HepG2 (cell line): ENCODE data around the gene RSF1. TPM values are rescaled to one million over a fixed set of nuclear protein-coding genes. Genes with fewer than 3 reads are reported as not detected.

Experiments
- CBFB ChIP-seq: sonication (generic); formaldehyde crosslinking; IDR thresholded peaks from 2 replicates; pipeline ENCODE4 v1.4.0; 2020; ENCODE audit warnings: missing genetic modification reagents
- CCDC6 ChIP-seq: sonication (generic); formaldehyde crosslinking; IDR thresholded peaks from 2 replicates; pipeline ENCODE4 v1.8.1; 2022; ENCODE audit warnings: mild to moderate bottlenecking, missing genetic modification reagents, moderate library complexity
- DPF2 ChIP-seq: sonication (generic); formaldehyde crosslinking; IDR thresholded peaks from 2 replicates; pipeline ENCODE4 v1.4.0; 2020; ENCODE audit warnings: mild to moderate bottlenecking, low read depth, missing genetic modification reagents, borderline replicate concordance
- FOXP1 ChIP-seq, 2 experiments: fragments of 450-650 bp in 1 of 2; IDR thresholded peaks; 2 replicates each; pipeline ENCODE4 v1.6.1; 2017 to 2018; ENCODE audit warnings: antibody characterized with exemption in 1 of 2
- GPBP1L1 ChIP-seq: sonication (generic); formaldehyde crosslinking; IDR thresholded peaks from 2 replicates; pipeline ENCODE4 v1.5.0; 2020; ENCODE audit warnings: mild to moderate bottlenecking, missing genetic modification reagents
- GTF2F1 ChIP-seq: fragments of 150-350 bp; IDR thresholded peaks from 2 replicates; pipeline ENCODE4 v1.6.1; 2014; ENCODE audit warnings: low read length
- ISL2 ChIP-seq: sonication (generic); formaldehyde crosslinking; IDR thresholded peaks from 2 replicates; pipeline ENCODE4 v1.5.0; 2020; ENCODE audit warnings: missing genetic modification reagents
- KDM3A ChIP-seq: IDR thresholded peaks from 2 replicates; pipeline ENCODE4 v1.6.1; 2018; ENCODE audit warnings: low read depth, missing compliant biosample characterization
- NCOR1 ChIP-seq: fragments of 200-600 bp; sonication (generic); IDR thresholded peaks from 2 replicates; pipeline ENCODE4 v1.7.0; 2017; ENCODE audit warnings: antibody characterized with exemption, low read length, borderline replicate concordance
- NR2C2 ChIP-seq: sonication (generic); formaldehyde crosslinking; IDR thresholded peaks from 2 replicates; pipeline ENCODE4 v1.4.0; 2020; ENCODE audit warnings: missing genetic modification reagents, mild to moderate bottlenecking, moderate library complexity, borderline replicate concordance
- NR3C1 ChIP-seq: sonication (generic); formaldehyde crosslinking; IDR thresholded peaks from 2 replicates; pipeline ENCODE4 v1.4.0; 2020; ENCODE audit warnings: missing genetic modification reagents
- ONECUT2 ChIP-seq: sonication (generic); formaldehyde crosslinking; IDR thresholded peaks from 2 replicates; pipeline ENCODE4 v1.4.0; 2020; ENCODE audit warnings: missing genetic modification reagents
- REL ChIP-seq: sonication (generic); formaldehyde crosslinking; conservative IDR thresholded peaks from 2 replicates; pipeline ENCODE4 v1.8.0; 2022; ENCODE audit warnings: mild to moderate bottlenecking, missing genetic modification reagents, moderate library complexity
- THAP7 ChIP-seq: sonication (generic); formaldehyde crosslinking; IDR thresholded peaks from 2 replicates; pipeline ENCODE4 v1.8.1; 2023; ENCODE audit warnings: mild to moderate bottlenecking, missing genetic modification reagents
- TOE1 ChIP-seq: sonication (generic); formaldehyde crosslinking; IDR thresholded peaks from 2 replicates; pipeline ENCODE4 v1.4.0; 2020; ENCODE audit warnings: mild to moderate bottlenecking, missing genetic modification reagents
- ZFP36 ChIP-seq: fragments of 150-350 bp; IDR thresholded peaks from 2 replicates; pipeline ENCODE4 v1.6.1; 2018; ENCODE audit warnings: borderline replicate concordance, low read length, low read depth; ENCODE audit not compliant: partially characterized antibody
- ZNF260 ChIP-seq: sonication (generic); formaldehyde crosslinking; IDR thresholded peaks from 2 replicates; pipeline ENCODE4 v1.4.0; 2020; ENCODE audit warnings: missing genetic modification reagents, low read depth, mild to moderate bottlenecking, borderline replicate concordance
- ZNF264 ChIP-seq: sonication (generic); formaldehyde crosslinking; IDR thresholded peaks from 2 replicates; pipeline ENCODE4 v1.4.0; 2020; ENCODE audit warnings: missing genetic modification reagents
- ZNF333 ChIP-seq: sonication (generic); formaldehyde crosslinking; IDR thresholded peaks from 2 replicates; pipeline ENCODE4 v1.4.0; 2020; ENCODE audit warnings: mild to moderate bottlenecking, missing genetic modification reagents, borderline replicate concordance
- ZNF33B ChIP-seq: sonication (generic); formaldehyde crosslinking; IDR thresholded peaks from 2 replicates; pipeline ENCODE4 v1.5.1; 2020; ENCODE audit warnings: mild to moderate bottlenecking, missing genetic modification reagents
- ZNF446 ChIP-seq: sonication (generic); formaldehyde crosslinking; IDR thresholded peaks from 2 replicates; pipeline ENCODE4 v1.5.0; 2020; ENCODE audit warnings: mild to moderate bottlenecking, missing genetic modification reagents
- ZNF547 ChIP-seq: sonication (generic); formaldehyde crosslinking; IDR thresholded peaks from 2 replicates; pipeline ENCODE4 v1.5.1; 2020; ENCODE audit warnings: mild to moderate bottlenecking, missing genetic modification reagents
- ZNF775 ChIP-seq: sonication (generic); formaldehyde crosslinking; IDR thresholded peaks from 2 replicates; pipeline ENCODE4 v1.4.0; 2020; ENCODE audit warnings: missing genetic modification reagents, mild to moderate bottlenecking, moderate library complexity, borderline replicate concordance
- ZUFSP ChIP-seq: sonication (generic); formaldehyde crosslinking; IDR thresholded peaks from 2 replicates; pipeline ENCODE4 v1.9.0; 2021; ENCODE audit warnings: missing genetic modification reagents, mild to moderate bottlenecking, borderline replicate concordance
- polyA plus RNA-seq, 8 experiments: library from polyadenylated mRNA; depleted of rRNA in 3 of 8; stranded (reverse) in 7 of 8; unstranded in 1 of 8; fragments of >200 nt; fragmentation: Illumina TruSeq in 4 of 8; extraction: Trizol in 4 of 8; gene quantifications; 2 replicates each; pipeline versions ENCODE4 v1.2.1 to v1.2.3, GENCODE V29; 2011 to 2016; ENCODE audit warnings: low read depth in 4 of 8, missing spikeins in 1 of 8, mixed read lengths in 1 of 8; ENCODE audit not compliant: insufficient read depth in 1 of 8
- total RNA-seq, 5 experiments: library from RNA; depleted of rRNA; stranded (reverse); fragments of >200 nt; fragmentation: Illumina TruSeq; extraction: Trizol; gene quantifications; 2 replicates each; pipeline ENCODE4 v1.2.3, GENCODE V29; 2016; ENCODE audit warnings: low read depth in 1 of 5
- TF ChIP-seq, protein P1 (sequence below): sonication (generic); formaldehyde crosslinking; IDR thresholded peaks from 2 replicates; pipeline ENCODE4 v1.4.0; 2020; ENCODE audit warnings: missing genetic modification reagents

The RSF1 gene
- total and polyA plus RNA-seq, 2 of the 13 experiments (the other 11 are each of a cell fraction or from before 2014, with no cell fraction given): 15.5 to 33.1 TPM

DNA sequence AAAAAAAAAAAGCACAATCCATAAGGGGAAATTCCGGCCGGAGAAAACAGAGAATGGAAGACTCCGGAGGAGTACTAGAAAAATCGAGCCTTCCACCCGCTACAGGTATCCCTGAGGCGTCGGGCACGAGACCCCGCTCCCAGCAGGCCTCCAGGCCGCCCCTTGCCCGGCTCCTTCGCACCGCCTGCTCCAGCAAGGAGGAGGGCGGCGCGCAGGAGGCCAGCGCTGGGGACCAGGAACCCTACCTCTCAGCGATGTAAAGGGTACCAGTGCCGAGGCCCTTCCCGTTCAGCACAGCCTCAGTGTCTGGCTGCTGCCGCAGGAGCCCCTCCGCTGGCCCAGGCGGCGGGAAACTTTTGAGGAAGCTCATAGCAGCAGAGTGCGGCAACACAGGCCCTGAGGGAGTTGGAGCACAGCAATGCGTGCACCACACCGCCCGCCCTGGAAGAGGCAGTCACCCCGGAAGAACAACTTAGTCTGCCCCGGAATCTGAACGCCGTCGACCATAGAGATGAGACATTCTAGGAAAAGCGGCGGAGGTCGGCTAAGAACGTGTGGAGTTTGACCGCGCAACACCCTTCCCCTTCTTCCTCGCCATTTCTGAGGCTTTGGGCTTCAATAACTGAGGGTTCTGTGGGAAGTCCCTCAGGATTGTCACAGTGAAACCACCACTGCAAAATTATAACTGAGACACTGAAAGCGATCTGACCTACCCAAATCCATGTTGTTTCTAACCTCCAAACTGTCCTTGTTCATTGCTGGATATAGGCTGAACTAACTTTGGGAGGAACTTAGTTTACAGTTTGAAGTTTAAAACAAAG, 183.0 kb downstream of the RSF1 start, which contains the start of gene CLNS1A (continued):
- TF ChIP-seq ZNF333 (peak; percentile 68; the same call in 1 of the 2 replicates), FOXP1 (IDR thresholded peaks at IDR 0.05) (no peak), FOXP1 (CRISPR knock-in tag; IDR thresholded peaks at IDR 0.05) (peak; percentile 42), GTF2F1 (no peak), ZFP36 (no peak), ISL2 (no peak; the same call in none of the 2 replicates), REL (CRISPR knock-in tag) (no peak), NCOR1 (no peak), ZNF547 (CRISPR knock-in tag) (peak; percentile 39; the same call in 1 of the 2 replicates), ZNF264 (peak; percentile 63), GPBP1L1 (CRISPR knock-in tag) (no peak), THAP7 (CRISPR knock-in tag) (no peak), ZNF446 (CRISPR knock-in tag) (no peak), NR3C1 (CRISPR knock-in tag) (no peak), ZNF33B (CRISPR knock-in tag) (no peak), ONECUT2 (no peak), ZNF775 (CRISPR knock-in tag) (0 out of 2 replicates have a peak, but pooled peaks have one; percentile 59), ZNF260 (no peak), KDM3A (CRISPR knock-in tag) (peak; percentile 88; the same call in 1 of the 2 replicates), TOE1 (CRISPR knock-in tag) (no peak), DPF2 (CRISPR knock-in tag) (no peak), ZUFSP (no peak), CCDC6 (CRISPR knock-in tag) (no peak; the same call in 1 of the 2 replicates), NR2C2 (peak; percentile 100), CBFB (CRISPR knock-in tag) (peak; percentile 37; the same call in 1 of the 2 replicates)
- TF ChIP-seq, protein P1, sequence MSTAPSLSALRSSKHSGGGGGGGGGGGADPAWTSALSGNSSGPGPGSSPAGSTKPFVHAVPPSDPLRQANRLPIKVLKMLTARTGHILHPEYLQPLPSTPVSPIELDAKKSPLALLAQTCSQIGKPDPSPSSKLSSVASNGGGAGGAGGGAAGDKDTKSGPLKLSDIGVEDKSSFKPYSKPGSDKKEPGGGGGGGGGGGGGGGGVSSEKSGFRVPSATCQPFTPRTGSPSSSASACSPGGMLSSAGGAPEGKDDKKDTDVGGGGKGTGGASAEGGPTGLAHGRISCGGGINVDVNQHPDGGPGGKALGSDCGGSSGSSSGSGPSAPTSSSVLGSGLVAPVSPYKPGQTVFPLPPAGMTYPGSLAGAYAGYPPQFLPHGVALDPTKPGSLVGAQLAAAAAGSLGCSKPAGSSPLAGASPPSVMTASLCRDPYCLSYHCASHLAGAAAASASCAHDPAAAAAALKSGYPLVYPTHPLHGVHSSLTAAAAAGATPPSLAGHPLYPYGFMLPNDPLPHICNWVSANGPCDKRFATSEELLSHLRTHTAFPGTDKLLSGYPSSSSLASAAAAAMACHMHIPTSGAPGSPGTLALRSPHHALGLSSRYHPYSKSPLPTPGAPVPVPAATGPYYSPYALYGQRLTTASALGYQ: no peak
